Activated naive CD8-positive, alpha-beta T cell treated with anti-CD3 and anti-CD28 coated beads, Interleukin-2, amount 50 U/mL, for 24 hours (primary cell): ENCODE results near the gene KLK7.

Source experiments
- ATAC-seq: fragments of 150-1000 bp; cut with Tn5 transposase; one replicate; pipeline ENCODE4 v1.10.0; 2021
- DNase-seq: peaks from one replicate; pipeline ENCODE4 v3.0.0; 2021
- H3K27ac Mint-ChIP-seq: one replicate; pipeline ENCODE4 v1.8.0; 2021; ENCODE audit warnings: mild to moderate bottlenecking, mixed read lengths
- H3K27me3 Mint-ChIP-seq: one replicate; pipeline ENCODE4 v1.8.0; 2021; ENCODE audit warnings: mixed read lengths
- H3K36me3 Mint-ChIP-seq: one replicate; pipeline ENCODE4 v1.8.0; 2021; ENCODE audit warnings: low read depth, mixed read lengths
- H3K4me1 Mint-ChIP-seq: one replicate; pipeline ENCODE4 v1.8.0; 2021; ENCODE audit warnings: mixed read lengths
- H3K4me3 Mint-ChIP-seq: one replicate; pipeline ENCODE4 v1.8.0; 2021; ENCODE audit warnings: mild to moderate bottlenecking, moderate library complexity, mixed read lengths
- H3K9me3 Mint-ChIP-seq: one replicate; pipeline ENCODE4 v1.8.0; 2021; ENCODE audit warnings: mixed read lengths

Gene KLK7

DNA sequence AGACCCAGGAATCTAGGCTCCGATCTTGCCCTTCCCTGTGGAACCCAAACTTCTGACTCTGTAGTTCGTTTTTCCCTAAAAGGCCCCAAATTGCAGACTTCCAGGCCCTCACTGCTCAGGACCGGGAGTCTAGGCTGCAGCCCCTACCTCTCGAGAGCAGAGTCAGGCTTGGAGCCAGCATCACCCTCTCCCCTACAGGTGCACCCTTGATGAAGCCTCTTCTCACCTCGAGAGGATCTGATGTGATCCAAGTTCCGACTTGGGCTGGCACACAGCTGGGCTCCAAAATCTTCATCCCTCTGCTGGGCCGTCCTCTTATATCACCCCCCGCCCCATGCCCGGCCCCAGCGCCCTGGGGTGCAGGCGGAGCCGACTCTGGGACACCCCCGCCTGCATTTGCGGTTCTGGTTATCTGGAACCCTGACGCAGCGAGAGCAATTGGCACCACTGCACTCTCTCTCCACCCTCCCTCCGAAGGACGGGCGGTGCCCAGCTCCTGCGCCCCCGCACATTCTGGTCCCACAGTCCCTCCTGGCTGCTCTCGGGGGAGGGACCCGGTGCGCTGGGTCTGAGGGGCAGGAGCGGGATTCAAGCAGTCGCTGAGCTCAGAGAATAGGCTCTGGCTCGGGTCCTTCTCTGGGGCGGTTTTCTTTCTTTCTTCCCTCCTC is at the start of gene KLK7:
TSS of gene KLK7 (minus strand) at position 293 of the 668 bp plus-strand sequence. CDS start 1,518 bp downstream, outside the sequence.
- Mint-ChIP-seq H3K27me3 (peaks cover 39% of the 10 kb centered on the region), H3K4me1 (no peaks in the 10 kb centered on the region), H3K4me3 (no peak within 1 kb of the TSS), H3K36me3 (no peaks in the 10 kb centered on the region), H3K9me3 (no peaks in the 10 kb centered on the region), H3K27ac (no peak within 1 kb of the TSS)
- DNase-seq (no peak), ATAC-seq (no peak)

DNA sequence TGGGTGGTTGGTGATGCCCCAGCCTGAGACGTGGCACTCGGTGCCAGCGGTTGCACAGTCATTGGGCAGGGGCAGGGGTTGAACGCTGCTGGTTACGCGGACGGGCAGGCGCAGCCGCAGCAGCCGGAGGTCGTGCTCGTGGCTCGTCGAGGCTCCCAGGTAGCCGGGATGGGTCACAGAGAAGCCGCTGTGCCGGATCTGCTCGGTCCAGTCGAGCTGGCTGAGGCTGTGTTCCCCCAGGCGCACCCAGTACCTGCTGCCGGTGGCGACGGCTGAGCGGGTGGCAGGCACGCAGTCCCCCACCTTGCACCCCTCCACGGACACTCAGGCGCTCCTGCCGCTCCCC is 48.1 kb upstream of the KLK7 start:
- H3K4me3 Mint-ChIP-seq, result no peak overlapping the region
- no peaks in the 10 kb centered on the region for H3K4me1 Mint-ChIP-seq
- ATAC-seq (no peak), DNase-seq (no peak)
- no peaks in the 10 kb centered on the region for H3K36me3 Mint-ChIP-seq
- no peaks in the 10 kb centered on the region for H3K9me3 Mint-ChIP-seq
- peaks cover 27% of the 10 kb centered on the region for H3K27me3 Mint-ChIP-seq
- no peak overlapping the region for H3K27ac Mint-ChIP-seq

GRCh38 chr19:51031220-51031879 is 47.6 kb upstream of the KLK7 start:
- no peaks in the 10 kb centered on the region for H3K9me3 Mint-ChIP-seq
- ATAC-seq, result no peak
- H3K27me3 Mint-ChIP-seq, result peaks cover 30% of the 10 kb centered on the region
- no peak for DNase-seq
- no peak overlapping the region for H3K27ac Mint-ChIP-seq
- H3K4me1 Mint-ChIP-seq, result no peaks in the 10 kb centered on the region
- H3K36me3 Mint-ChIP-seq, result no peaks in the 10 kb centered on the region
- H3K4me3 Mint-ChIP-seq, result no peak overlapping the region

DNA sequence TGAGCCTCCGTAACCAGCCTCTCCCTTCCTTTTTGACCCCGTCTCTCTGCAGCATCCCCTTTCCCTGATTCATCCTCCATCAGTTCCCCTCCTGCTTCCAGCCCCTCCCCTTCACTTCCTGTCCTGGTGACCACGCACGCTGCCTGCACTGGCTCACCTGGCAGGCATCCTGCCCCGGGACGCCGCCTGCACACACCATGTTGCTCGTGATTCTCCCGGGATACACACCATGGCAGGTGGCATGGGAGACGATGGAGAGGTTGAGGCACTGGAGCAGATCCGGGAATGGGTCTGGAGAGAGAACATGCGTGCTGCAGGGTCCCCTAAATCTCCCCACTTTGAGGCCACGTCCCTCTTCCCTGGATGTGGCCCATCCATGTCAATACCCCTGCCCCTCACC is 46.9 kb upstream of the KLK7 start:
- H3K9me3 Mint-ChIP-seq, result no peaks in the 10 kb centered on the region
- H3K27ac Mint-ChIP-seq, result no peak overlapping the region
- H3K36me3 Mint-ChIP-seq, result no peaks in the 10 kb centered on the region
- no peak overlapping the region for H3K4me3 Mint-ChIP-seq
- H3K27me3 Mint-ChIP-seq, result peaks cover 30% of the 10 kb centered on the region
- H3K4me1 Mint-ChIP-seq, result no peaks in the 10 kb centered on the region
- DNase-seq (no peak), ATAC-seq (no peak)

DNA sequence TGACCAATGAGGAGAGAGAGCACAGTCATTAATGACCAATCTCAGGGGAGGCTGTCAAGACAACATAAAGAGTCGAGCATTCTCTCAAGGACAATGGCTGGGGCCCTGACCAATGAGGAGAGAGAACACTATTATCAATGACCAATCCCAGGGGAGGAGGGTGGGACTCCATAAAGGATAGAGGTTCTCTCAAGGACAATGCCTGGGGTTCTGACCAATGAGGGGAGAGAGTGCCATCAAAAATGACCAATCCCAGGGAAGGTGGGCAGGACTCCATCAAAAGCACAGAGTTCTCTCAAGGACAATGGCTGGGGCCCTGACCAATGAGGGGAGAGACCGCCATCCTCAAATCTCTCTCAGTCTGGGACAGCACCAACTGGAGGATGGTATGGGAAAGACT is 46.0 kb upstream of the KLK7 start:
- Mint-ChIP-seq H3K27me3 (peaks cover 33% of the 10 kb centered on the region), H3K36me3 (no peaks in the 10 kb centered on the region), H3K27ac (no peak overlapping the region), H3K9me3 (no peaks in the 10 kb centered on the region), H3K4me3 (no peak overlapping the region), H3K4me1 (no peaks in the 10 kb centered on the region)
- DNase-seq (no peak), ATAC-seq (no peak)

DNA sequence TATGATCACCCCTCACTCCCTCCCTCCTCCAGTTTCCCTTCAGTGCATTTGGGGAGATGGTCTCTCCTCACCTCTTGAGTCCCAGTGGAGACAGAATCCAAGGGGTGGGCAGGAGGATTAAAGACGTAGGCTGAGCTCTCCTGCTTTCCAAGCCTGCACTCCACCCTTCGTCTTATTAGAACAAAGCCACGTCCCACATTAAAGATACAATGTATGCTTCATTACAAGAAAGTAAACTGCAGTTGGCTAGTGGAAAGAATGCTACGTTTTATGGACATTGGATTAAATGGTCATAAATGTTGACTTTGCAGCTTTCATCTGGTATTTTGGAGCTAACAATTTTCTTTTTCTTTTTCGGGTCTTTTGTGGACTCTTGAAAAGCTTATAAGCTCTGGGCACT is 44.2 kb upstream of the KLK7 start:
- H3K4me1 Mint-ChIP-seq, result no peaks in the 10 kb centered on the region
- H3K27me3 Mint-ChIP-seq, result peaks cover 35% of the 10 kb centered on the region
- no peak overlapping the region for H3K27ac Mint-ChIP-seq
- no peak overlapping the region for H3K4me3 Mint-ChIP-seq
- no peaks in the 10 kb centered on the region for H3K9me3 Mint-ChIP-seq
- H3K36me3 Mint-ChIP-seq, result no peaks in the 10 kb centered on the region
- DNase-seq (no peak), ATAC-seq (no peak)

DNA sequence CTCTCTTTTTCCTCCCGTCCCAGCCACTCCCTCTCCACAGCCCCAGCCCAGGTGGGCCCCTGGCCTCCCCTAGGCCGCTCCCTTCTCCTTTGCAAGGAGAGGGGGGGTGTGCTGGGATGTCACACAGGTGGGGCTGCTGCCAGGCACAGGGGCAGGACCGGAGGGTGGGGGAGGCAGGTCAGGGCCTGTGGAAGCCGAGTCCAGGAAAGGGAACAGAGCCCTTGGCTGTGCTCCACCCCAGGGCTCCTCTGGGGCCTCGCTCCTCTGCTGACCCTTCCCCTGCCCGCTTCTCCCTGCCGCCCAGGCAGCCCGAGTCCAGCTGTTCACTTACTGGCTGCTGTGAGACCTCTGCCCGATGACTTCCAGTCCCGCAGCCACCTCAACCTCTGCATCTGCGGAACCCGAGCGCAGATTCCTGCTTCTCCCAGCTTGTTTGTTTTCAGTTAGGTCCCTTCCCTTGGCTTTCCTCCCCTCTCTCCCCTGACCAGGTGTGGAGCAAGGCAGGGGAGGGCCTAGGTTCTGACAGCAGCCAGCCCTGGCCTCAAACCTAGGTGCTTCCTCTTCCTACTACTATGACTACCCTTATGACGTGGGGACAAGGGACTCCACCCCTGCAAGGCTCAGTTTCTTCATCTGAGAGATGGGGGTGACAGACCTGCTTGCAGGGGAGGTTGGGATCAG is 43.5 kb upstream of the KLK7 start:
- Mint-ChIP-seq H3K36me3 (no peaks in the 10 kb centered on the region), H3K4me1 (no peaks in the 10 kb centered on the region), H3K27me3 (peaks cover 41% of the 10 kb centered on the region), H3K9me3 (no peaks in the 10 kb centered on the region), H3K27ac (no peak overlapping the region), H3K4me3 (no peak overlapping the region)
- no peak for DNase-seq
- no peak for ATAC-seq

- no peak within 1 kb of the TSS for H3K27ac Mint-ChIP-seq
- ATAC-seq, result no peak
- H3K36me3 Mint-ChIP-seq, result no peaks in the 10 kb centered on the region
- no peak within 1 kb of the TSS for H3K4me3 Mint-ChIP-seq
- no peaks in the 10 kb centered on the region for H3K4me1 Mint-ChIP-seq
- DNase-seq, result no peak
- H3K9me3 Mint-ChIP-seq, result no peaks in the 10 kb centered on the region
- H3K27me3 Mint-ChIP-seq, result peaks cover 42% of the 10 kb centered on the region
Observed at GRCh38 chr19:51026554-51026831, 42.8 kb upstream of the KLK7 start, which contains the start of gene KLK11. Gene KLK11, minus strand, starts transcription at chr19:51026616. Its CDS starts 985 bp downstream, at chr19:51025631.

GRCh38 chr19:51025809-51026553 is 42.3 kb upstream of the KLK7 start:
- no peak overlapping the region for H3K4me3 Mint-ChIP-seq
- no peaks in the 10 kb centered on the region for H3K9me3 Mint-ChIP-seq
- H3K4me1 Mint-ChIP-seq, result no peaks in the 10 kb centered on the region
- no peak for ATAC-seq
- no peak overlapping the region for H3K27ac Mint-ChIP-seq
- no peak for DNase-seq
- no peaks in the 10 kb centered on the region for H3K36me3 Mint-ChIP-seq
- peaks cover 39% of the 10 kb centered on the region for H3K27me3 Mint-ChIP-seq

- no peak for DNase-seq
- Mint-ChIP-seq H3K4me3 (no peak overlapping the region), H3K9me3 (no peaks in the 10 kb centered on the region), H3K27me3 (peaks cover 39% of the 10 kb centered on the region), H3K27ac (no peak overlapping the region), H3K4me1 (no peaks in the 10 kb centered on the region), H3K36me3 (no peaks in the 10 kb centered on the region)
- ATAC-seq, result no peak
Observed at GRCh38 chr19:51025401-51025800, 41.7 kb upstream of the KLK7 start.

- Mint-ChIP-seq H3K27me3 (peaks cover 44% of the 10 kb centered on the region), H3K27ac (no peak overlapping the region), H3K4me1 (peaks cover 1% of the 10 kb centered on the region), H3K4me3 (no peak overlapping the region), H3K9me3 (no peaks in the 10 kb centered on the region), H3K36me3 (no peaks in the 10 kb centered on the region)
- DNase-seq (no peak), ATAC-seq (no peak)
Observed at GRCh38 chr19:51024924-51025323, 41.2 kb upstream of the KLK7 start.

DNA sequence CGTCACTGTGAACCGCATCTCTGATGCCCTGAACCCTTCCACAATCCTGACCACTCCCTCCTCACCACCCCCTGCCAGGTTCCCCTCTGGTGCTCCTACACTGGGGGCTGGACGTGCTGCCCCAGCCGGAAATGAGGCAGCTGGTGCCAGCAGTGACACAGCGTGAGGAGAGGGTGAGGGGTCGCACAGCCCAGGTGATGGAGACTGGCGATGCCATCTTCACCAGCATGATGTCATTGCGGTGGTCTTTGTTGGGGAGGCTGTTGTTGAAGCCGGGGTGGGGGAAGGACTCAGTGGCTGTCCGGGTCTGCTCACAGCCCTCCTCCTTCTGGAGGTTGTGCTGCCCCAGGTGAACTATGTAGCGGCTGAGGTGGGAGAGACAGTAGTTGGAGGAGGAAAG is 40.2 kb upstream of the KLK7 start:
- no peak for ATAC-seq
- Mint-ChIP-seq H3K9me3 (no peaks in the 10 kb centered on the region), H3K36me3 (no peaks in the 10 kb centered on the region), H3K27me3 (peaks cover 46% of the 10 kb centered on the region), H3K4me3 (no peak overlapping the region), H3K4me1 (peaks cover 4% of the 10 kb centered on the region), H3K27ac (no peak overlapping the region)
- no peak for DNase-seq

DNA sequence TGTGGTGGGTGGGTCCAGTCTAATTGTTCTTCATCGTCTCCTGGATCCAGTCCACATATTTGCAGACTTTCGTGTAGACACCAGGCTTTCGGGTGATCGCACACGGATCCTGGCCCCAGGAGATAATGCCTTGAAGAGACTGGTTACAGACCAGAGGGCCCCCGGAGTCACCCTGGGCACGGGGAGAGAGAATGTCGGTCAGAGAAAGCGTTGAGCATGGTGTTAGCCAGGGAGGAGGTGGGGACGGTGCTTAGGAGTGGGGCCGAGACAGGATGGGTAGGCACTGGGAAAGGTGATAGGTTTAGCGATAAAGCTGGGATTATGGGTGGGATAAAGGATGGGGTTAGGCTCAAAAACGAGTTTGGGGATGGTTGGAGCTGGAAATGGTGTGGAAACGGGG is 38.8 kb upstream of the KLK7 start:
- no peak overlapping the region for H3K4me3 Mint-ChIP-seq
- H3K36me3 Mint-ChIP-seq, result no peaks in the 10 kb centered on the region
- peaks cover 58% of the 10 kb centered on the region for H3K27me3 Mint-ChIP-seq
- no peak overlapping the region for H3K27ac Mint-ChIP-seq
- H3K9me3 Mint-ChIP-seq, result no peaks in the 10 kb centered on the region
- peaks cover 9% of the 10 kb centered on the region for H3K4me1 Mint-ChIP-seq
- DNase-seq (no peak), ATAC-seq (no peak)

GRCh38 chr19:51020988-51021651 is 37.4 kb upstream of the KLK7 start:
- Mint-ChIP-seq H3K27me3 (peaks cover 63% of the 10 kb centered on the region), H3K36me3 (no peaks in the 10 kb centered on the region), H3K4me3 (no peak overlapping the region), H3K9me3 (no peaks in the 10 kb centered on the region), H3K27ac (no peak overlapping the region), H3K4me1 (peaks cover 16% of the 10 kb centered on the region)
- ATAC-seq (no peak), DNase-seq (no peak)
